ENCODE measurements around the gene DPEP3.
A peak's percentile ranks its signal among the peaks of the same experiment; 100 is the strongest.
"Not testable (repeated sequence)": the region's sequence is repeated elsewhere in the genome, so short reads cannot be mapped to it uniquely, and the experiment has no call there.

The DPEP3 gene

GRCh38 chr16:67939507-67940445, 40.5 kb downstream of the DPEP3 start:
- Histone ChIP-seq H3K27ac (ENCODE audit: low read length) (no peak overlapping the region), H3K4me2 (ENCODE audit: low read length) (no peak overlapping the region)

GRCh38 chr16:67937713-67938112, 42.6 kb downstream of the DPEP3 start:
- H3K36me3 ChIP-seq (replicated peaks; ENCODE audit: low read depth, low read length): peaks cover 51% of the 10 kb centered on the region
- H3K4me1 ChIP-seq (ENCODE audit: low read length): peaks cover 16% of the 10 kb centered on the region
- H3K4me3 ChIP-seq (ENCODE audit: low read length): peak overlapping the region; percentile 93; the same call in 1 of the 2 replicates
- not testable (repeated sequence) for H3K9me3 ChIP-seq (ENCODE audit: insufficient read depth, low read length); H2AFZ ChIP-seq (ENCODE audit: low read depth, low read length); H3K27me3 ChIP-seq (ENCODE audit: low read depth, low read length); H3K9ac ChIP-seq (ENCODE audit: low read length)
- peaks cover 18% of the 10 kb centered on the region for H4K20me1 ChIP-seq (ENCODE audit: insufficient read depth, low read length)
- peak overlapping the region; percentile 100 for H3K4me2 ChIP-seq (ENCODE audit: low read length)
- peaks cover 42% of the 10 kb centered on the region for H3K79me2 ChIP-seq (ENCODE audit: low read length)
- peak overlapping the region; percentile 98; the same call in 1 of the 2 replicates for H3K27ac ChIP-seq (ENCODE audit: low read length)

More at GRCh38 chr16:67939507-67940445, 40.5 kb downstream of the DPEP3 start:
- H2AFZ ChIP-seq (ENCODE audit: low read depth, low read length): no peak overlapping the region
- H4K20me1 ChIP-seq (ENCODE audit: insufficient read depth, low read length): peaks cover 25% of the 10 kb centered on the region
- peaks cover 15% of the 10 kb centered on the region for H3K4me1 ChIP-seq (ENCODE audit: low read length)
- no peaks in the 10 kb centered on the region for H3K9me3 ChIP-seq (ENCODE audit: insufficient read depth, low read length)
- TF ChIP-seq CTCF (IDR thresholded peaks at IDR 0.05; ENCODE audit: low read depth, low read length) (no peak), EZH2phosphoT487 (IDR thresholded peaks at IDR 0.05; ENCODE audit: low read depth) (no peak)
- no peak overlapping the region for H3K4me3 ChIP-seq (ENCODE audit: low read length)
- peaks cover 39% of the 10 kb centered on the region for H3K36me3 ChIP-seq (replicated peaks; ENCODE audit: low read depth, low read length)
- H3K27me3 ChIP-seq (ENCODE audit: low read depth, low read length): no peaks in the 10 kb centered on the region
- no peak overlapping the region for H3K9ac ChIP-seq (ENCODE audit: low read length)
- peaks cover 37% of the 10 kb centered on the region for H3K79me2 ChIP-seq (ENCODE audit: low read length)

- H4K20me1 ChIP-seq (ENCODE audit: insufficient read depth, low read length): peaks cover 12% of the 10 kb centered on the region
- H3K4me2 ChIP-seq (ENCODE audit: low read length): peak overlapping the region; percentile 100
- H3K9ac ChIP-seq (ENCODE audit: low read length): peak overlapping the region; percentile 98
- peak overlapping the region; percentile 98 for H3K27ac ChIP-seq (ENCODE audit: low read length)
- no peaks in the 10 kb centered on the region for H3K9me3 ChIP-seq (ENCODE audit: insufficient read depth, low read length)
- TF ChIP-seq CTCF (IDR thresholded peaks at IDR 0.05; ENCODE audit: low read depth, low read length): no peak
- TF ChIP-seq EZH2phosphoT487 (IDR thresholded peaks at IDR 0.05; ENCODE audit: low read depth): no peak
- H3K4me3 ChIP-seq (ENCODE audit: low read length): peak overlapping the region; percentile 93
- peaks cover 55% of the 10 kb centered on the region for H3K36me3 ChIP-seq (replicated peaks; ENCODE audit: low read depth, low read length)
- peaks cover 16% of the 10 kb centered on the region for H3K4me1 ChIP-seq (ENCODE audit: low read length)
- peaks cover 42% of the 10 kb centered on the region for H3K79me2 ChIP-seq (ENCODE audit: low read length)
- no peaks in the 10 kb centered on the region for H3K27me3 ChIP-seq (ENCODE audit: low read depth, low read length)
- H2AFZ ChIP-seq (ENCODE audit: low read depth, low read length): no peak overlapping the region
Measured at GRCh38 chr16:67936880-67937605, 43.3 kb downstream of the DPEP3 start.

- Histone ChIP-seq H3K9me3 (ENCODE audit: insufficient read depth, low read length) (no peaks in the 10 kb centered on the region), H3K36me3 (replicated peaks; ENCODE audit: low read depth, low read length) (peaks cover 53% of the 10 kb centered on the region), H2AFZ (ENCODE audit: low read depth, low read length) (no peak within 1 kb of the TSS), H3K27me3 (ENCODE audit: low read depth, low read length) (no peaks in the 10 kb centered on the region), H3K27ac (ENCODE audit: low read length) (peak within 1 kb of the TSS; percentile 98), H3K4me3 (ENCODE audit: low read length) (peak within 1 kb of the TSS; percentile 93), H3K4me2 (ENCODE audit: low read length) (peak within 1 kb of the TSS; percentile 100), H4K20me1 (ENCODE audit: insufficient read depth, low read length) (peaks cover 8% of the 10 kb centered on the region), H3K79me2 (ENCODE audit: low read length) (peaks cover 42% of the 10 kb centered on the region), H3K9ac (ENCODE audit: low read length) (peak within 1 kb of the TSS; percentile 98), H3K4me1 (ENCODE audit: low read length) (peaks cover 16% of the 10 kb centered on the region)
- TF ChIP-seq CTCF (IDR thresholded peaks at IDR 0.05; ENCODE audit: low read depth, low read length) (no peak), EZH2phosphoT487 (IDR thresholded peaks at IDR 0.05; ENCODE audit: low read depth) (no peak)
Measured at GRCh38 chr16:67936124-67936879, 44.0 kb downstream of the DPEP3 start, which contains the start of gene PSMB10. Gene PSMB10, minus strand, starts transcription at chr16:67936850. Its CDS starts 101 bp downstream, at chr16:67936749.
